Nucleus accumbens (tissue), 56 donors: ENCODE measurements around the gene STOML3.
"Not testable (repeated sequence)": the region's sequence is repeated elsewhere in the genome, so short reads cannot be mapped to it uniquely, and the experiment has no call there.

Experiments used
- DNase-seq, 56 donors: peaks; one replicate each; lab custom pipeline; 2025; lab: John Stamatoyannopoulos, UW

STOML3 gene, protein sequence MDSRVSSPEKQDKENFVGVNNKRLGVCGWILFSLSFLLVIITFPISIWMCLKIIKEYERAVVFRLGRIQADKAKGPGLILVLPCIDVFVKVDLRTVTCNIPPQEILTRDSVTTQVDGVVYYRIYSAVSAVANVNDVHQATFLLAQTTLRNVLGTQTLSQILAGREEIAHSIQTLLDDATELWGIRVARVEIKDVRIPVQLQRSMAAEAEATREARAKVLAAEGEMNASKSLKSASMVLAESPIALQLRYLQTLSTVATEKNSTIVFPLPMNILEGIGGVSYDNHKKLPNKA

DNA sequence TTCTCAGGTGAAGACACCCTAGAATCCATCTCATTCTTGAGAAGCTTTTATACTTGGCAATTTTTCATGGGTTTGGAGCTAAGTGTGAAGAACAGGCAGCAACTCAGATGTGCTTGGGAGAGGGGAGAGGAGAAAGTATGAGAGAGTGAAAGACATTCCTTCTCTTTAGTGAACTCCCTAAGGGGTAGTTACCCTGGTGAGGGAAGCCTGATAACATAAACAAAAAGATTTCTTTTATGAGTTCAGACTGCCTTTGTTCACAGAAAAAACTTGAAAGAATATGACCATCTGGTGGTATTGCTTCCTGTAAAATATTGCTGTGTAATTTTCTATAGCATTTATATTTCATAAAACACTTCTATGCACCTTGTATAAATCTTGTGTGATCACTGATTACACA, at the start of gene STOML3:
STOML3 (minus strand) TSS at position 139 of the 400 bp plus-strand sequence; CDS start at position 29, 110 bp downstream.
- DNase-seq = no peak

- no peak for DNase-seq
These were observed 49.6 kb upstream of the STOML3 start for GRCh38 chr13:39040206-39040605.

GRCh38 chr13:39039041-39039440, 48.4 kb upstream of the STOML3 start:
- no peak for DNase-seq

DNA sequence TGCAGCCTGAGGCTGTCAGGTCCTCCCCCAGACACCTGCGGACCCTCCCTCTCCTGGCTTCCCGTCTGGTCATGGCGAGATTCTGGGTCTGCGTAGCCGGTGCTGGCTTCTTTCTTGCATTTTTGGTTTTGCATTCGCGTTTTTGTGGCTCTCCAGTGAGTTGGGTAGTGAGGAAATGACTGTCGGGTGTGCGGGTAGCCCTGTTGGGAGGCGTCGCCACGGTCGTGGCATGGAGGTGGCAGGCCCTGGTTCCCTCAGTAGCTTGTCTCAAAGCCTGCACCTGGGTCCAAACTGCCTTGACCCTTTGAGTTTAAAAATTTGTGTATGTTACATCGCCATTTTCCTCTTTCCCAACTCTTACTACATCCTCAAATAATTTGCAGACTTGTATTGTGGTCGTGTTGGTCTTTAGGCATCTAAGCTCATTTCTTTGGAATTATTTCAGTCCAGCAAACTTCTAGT, 48.0 kb upstream of the STOML3 start:
- DNase-seq = peak in 6 of 56 donors; percentile 31 to 53 (median 47)

DNA sequence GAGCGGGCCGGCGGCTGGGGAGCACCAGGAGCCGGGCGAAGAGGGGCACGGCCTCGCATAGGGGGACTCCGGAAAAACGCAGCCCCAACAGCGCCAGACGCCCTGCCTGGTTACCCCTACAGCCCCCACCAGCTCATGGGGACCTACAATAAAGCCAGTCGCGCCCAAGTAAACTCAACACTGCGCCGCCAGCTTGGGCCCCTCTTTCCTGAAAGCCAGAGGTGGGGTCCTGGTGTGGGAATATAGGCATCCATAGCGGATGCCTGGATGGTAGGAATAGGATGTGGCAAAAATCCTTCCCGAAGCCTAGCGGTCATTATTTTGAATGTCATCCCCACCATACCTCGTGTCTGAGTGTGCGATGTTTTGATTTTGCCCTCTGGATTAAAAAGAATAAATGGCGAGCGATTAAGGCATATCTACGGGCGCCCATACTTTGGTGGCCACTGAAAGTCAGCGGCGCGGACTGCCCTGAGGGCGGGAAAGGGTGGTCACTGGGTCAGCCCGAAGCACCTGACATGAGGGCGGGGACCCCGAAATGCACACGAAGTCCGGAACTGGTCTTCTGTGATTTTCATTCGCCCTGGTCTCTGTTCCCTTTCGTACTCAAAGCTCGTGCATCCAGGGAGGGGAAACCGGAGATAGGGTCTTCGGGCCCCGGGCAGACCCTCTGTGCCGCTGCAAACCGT, 47.4 kb upstream of the STOML3 start, which contains the start of the genes NHLRC3 and PROSER1:
NHLRC3 (plus strand) TSS at position 577 of the 689 bp plus-strand sequence. CDS start 184 bp downstream, outside the sequence.
PROSER1 (minus strand) TSS at position 210 of the 689 bp plus-strand sequence. CDS start 847 bp downstream, outside the sequence.
- peak; percentile 40 to 98 (median 94) for DNase-seq

DNA sequence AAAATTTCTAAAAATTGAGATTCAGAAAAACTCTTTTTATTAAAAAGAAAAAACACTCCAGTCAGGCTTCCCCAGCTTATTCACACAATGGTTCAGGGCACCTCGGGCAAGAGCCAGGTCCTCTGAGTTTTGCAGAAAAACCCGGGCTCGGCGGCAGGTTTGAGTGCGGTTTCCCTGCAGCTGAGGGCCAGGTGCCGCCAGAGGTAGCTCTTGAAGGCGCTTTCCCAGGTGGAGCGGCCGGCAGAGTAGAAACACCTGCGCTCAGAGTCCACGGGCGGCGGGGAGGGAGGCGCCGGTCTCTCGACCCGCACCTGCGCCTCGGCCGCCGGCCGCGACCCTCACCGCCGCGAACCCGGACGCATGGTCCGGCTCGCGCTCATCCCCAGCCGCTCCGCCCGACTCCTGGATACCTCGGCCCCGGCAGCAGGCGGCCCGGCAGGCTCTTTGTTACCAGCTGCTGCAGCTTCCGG, 46.8 kb upstream of the STOML3 start:
- DNase-seq = peak in 8 of 56 donors; percentile 23 to 75 (median 59)

DNA sequence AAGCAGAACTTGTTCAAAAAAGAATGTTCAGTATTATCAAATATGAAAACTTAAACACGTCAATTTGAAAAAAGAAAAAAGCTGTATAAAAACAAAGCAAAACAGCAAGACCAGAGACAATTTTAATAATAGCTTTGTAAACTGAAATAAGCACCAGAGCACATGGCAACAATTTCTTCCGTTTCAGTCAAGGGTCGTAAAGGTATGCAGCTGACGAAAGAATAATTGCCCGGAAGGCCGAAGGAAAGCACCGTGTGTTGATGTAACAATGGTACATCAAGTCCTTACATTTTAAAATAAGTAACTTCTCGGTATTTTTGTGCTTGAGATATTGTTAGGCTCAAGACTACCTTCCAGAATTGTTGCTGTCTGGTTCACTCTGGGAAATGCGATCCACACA, 45.6 kb upstream of the STOML3 start:
- DNase-seq = no peak

DNA sequence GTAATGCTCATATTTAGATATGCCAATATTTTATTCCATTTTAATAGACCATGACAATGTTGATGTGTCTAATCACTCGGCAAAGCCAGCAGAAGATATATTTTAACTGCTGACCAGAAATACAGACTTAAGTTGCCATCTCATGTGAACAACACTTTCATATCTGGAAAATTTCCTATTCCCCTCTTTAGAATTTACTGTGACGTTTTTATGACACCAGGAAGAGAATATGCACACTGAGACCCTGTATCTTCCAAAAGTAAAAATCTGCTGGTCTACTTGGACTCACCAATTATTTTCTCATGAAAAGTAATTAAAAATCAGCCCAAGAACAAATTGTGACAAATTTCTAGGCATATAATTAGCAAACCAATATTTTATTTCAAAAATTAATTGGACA, 45.2 kb upstream of the STOML3 start:
- DNase-seq = no peak

GRCh38 chr13:39035204-39035603, 44.6 kb upstream of the STOML3 start:
- no peak for DNase-seq

- DNase-seq = no peak
These were observed 43.5 kb upstream of the STOML3 start for GRCh38 chr13:39034085-39034484.

GRCh38 chr13:39032150-39032549, 41.5 kb upstream of the STOML3 start:
- no peak for DNase-seq

DNA sequence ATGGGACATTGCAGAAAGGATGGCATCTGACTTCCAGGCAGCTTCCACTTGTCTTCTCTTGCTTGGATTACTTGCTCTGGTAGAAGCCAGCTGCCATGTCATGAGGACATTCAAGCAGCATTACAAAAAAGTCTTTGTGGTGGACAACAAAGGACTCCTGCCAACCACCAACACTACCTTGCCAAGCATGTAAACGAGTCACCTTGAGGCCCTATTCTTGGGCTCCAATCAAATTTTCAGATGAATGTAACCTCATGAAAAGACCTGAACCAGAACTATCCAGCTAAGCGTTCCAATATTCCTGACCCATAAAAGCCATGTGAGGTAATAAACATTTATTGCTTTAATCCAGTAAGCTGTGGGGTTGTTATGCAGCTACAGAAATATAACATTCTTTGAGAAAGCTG, 34.8 kb upstream of the STOML3 start:
- no peak for DNase-seq

GRCh38 chr13:39023761-39024160, 33.1 kb upstream of the STOML3 start:
- DNase-seq = no peak

DNA sequence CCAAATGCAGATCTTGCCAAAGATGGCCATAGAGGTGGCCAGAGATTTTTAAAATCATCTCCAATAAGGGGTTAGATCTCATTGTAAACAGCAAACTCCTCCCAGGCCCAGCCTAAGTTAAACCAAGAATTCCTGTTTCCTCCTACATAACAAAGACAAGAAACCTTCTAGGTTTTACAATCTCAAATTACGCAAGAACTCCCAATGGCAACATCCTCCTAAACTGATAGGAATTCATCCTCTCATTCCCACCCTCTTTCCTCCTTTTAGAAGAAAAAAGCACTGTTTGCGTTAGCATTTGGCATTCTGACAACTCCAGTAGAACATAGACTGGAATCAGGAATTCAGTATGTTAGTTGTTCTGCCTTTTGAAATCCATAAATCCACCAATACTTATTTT, 32.7 kb upstream of the STOML3 start:
- DNase-seq = no peak

- DNase-seq = no peak
These were observed 30.3 kb upstream of the STOML3 start for GRCh38 chr13:39020853-39021462.

- peak in 12 of 56 donors; percentile 2 to 43 (median 6) for DNase-seq
These were observed 26.2 kb upstream of the STOML3 start for GRCh38 chr13:39016787-39017186.

DNA sequence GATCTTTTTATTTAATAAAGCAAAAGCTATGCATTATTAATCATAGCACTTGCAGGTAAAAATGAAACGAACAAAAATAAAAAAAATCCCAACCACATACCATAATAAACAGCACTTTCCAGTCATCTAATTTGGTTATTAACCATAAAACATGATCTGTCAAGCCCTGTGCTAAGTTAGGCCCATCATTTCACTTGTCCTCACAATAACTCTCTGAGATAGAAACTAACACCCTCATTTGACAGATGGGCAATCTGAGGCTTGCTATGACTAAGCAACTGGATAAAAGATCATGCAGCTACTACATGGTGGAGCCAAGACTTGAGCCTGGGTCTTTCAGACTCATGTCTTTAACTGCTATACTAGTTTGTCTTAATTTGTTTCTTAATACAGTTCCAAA, 25.5 kb upstream of the STOML3 start:
- DNase-seq = no peak

- DNase-seq = no peak
These were observed 22.8 kb upstream of the STOML3 start for GRCh38 chr13:39013462-39013861.

DNA sequence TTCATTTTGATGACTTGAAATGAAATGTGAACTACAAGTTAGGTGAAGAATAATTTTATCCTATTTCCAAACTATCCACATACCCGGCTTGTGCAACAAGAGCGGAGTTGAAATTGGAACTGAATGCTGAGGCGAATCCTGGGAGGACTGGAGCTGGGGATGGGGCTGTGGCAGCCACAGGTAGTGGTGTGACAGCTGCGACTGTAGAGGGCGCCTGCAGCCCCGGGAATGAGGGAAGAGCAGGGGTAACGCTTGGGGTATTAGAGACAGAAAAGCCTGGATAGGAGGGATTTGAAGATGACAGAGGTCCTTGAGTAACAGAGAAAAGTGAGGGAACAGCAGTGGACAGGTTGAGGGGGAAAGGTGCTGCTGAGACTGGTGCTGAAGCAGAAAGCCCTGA, 22.0 kb upstream of the STOML3 start:
- DNase-seq = no peak

- DNase-seq = not testable (repeated sequence)
These were observed 15.9 kb upstream of the STOML3 start for GRCh38 chr13:39006371-39007111.
